ENCODE results near the gene FRS2.
"Not testable (repeated sequence)": the region's sequence is repeated elsewhere in the genome, so short reads cannot be mapped to it uniquely, and the experiment has no call there.

Gene FRS2

GRCh38 chr12:69585189-69586062 is 115.2 kb downstream of the FRS2 start, which contains the start of gene CCT2:
Gene CCT2 (plus strand): TSS chr12:69585459. CDS start chr12:69585522, 63 bp downstream.
- DNase-seq (ENCODE audit: low read depth): peak; percentile 94

- DNase-seq (ENCODE audit: low read depth): no peak
These were observed 118.3 kb downstream of the FRS2 start for GRCh38 chr12:69588527-69588926.

GRCh38 chr12:69589082-69589481 is 118.9 kb downstream of the FRS2 start:
- DNase-seq (ENCODE audit: low read depth): no peak

- DNase-seq (ENCODE audit: low read depth): no peak
These were observed 125.5 kb downstream of the FRS2 start for GRCh38 chr12:69595689-69596088.

- no peak for DNase-seq (ENCODE audit: low read depth)
These were observed 128.1 kb downstream of the FRS2 start for GRCh38 chr12:69598174-69598753.

GRCh38 chr12:69600804-69601203 is 130.6 kb downstream of the FRS2 start:
- no peak for DNase-seq (ENCODE audit: low read depth)

GRCh38 chr12:69601962-69602685 is 131.9 kb downstream of the FRS2 start:
- DNase-seq (ENCODE audit: low read depth): no peak

GRCh38 chr12:69602954-69603353 is 132.8 kb downstream of the FRS2 start:
- no peak for DNase-seq (ENCODE audit: low read depth)

GRCh38 chr12:69603556-69603955 is 133.4 kb downstream of the FRS2 start:
- DNase-seq (ENCODE audit: low read depth): not testable (repeated sequence)

- DNase-seq (ENCODE audit: low read depth): not testable (repeated sequence)
These were observed 134.1 kb downstream of the FRS2 start for GRCh38 chr12:69604275-69604674.

GRCh38 chr12:69608114-69608513 is 137.9 kb downstream of the FRS2 start:
- DNase-seq (ENCODE audit: low read depth): no peak

GRCh38 chr12:69610126-69610525 is 139.9 kb downstream of the FRS2 start:
- DNase-seq (ENCODE audit: low read depth): no peak

- no peak for DNase-seq (ENCODE audit: low read depth)
These were observed 140.5 kb downstream of the FRS2 start, which contains the start of gene LRRC10 for GRCh38 chr12:69610729-69611128. Gene LRRC10 (minus strand): TSS chr12:69610907. CDS start chr12:69610838, 69 bp downstream.

- DNase-seq (ENCODE audit: low read depth): no peak
These were observed 143.2 kb downstream of the FRS2 start for GRCh38 chr12:69613351-69613750.

GRCh38 chr12:69616025-69616424 is 145.8 kb downstream of the FRS2 start:
- DNase-seq (ENCODE audit: low read depth): no peak

GRCh38 chr12:69619050-69619449 is 148.9 kb downstream of the FRS2 start:
- DNase-seq (ENCODE audit: low read depth): no peak

- no peak for DNase-seq (ENCODE audit: low read depth)
These were observed 149.9 kb downstream of the FRS2 start for GRCh38 chr12:69620077-69620476.

- DNase-seq (ENCODE audit: low read depth): no peak
These were observed 150.7 kb downstream of the FRS2 start for GRCh38 chr12:69620921-69621320.

- no peak for DNase-seq (ENCODE audit: low read depth)
These were observed 151.4 kb downstream of the FRS2 start for GRCh38 chr12:69621551-69621950.

GRCh38 chr12:69623970-69624369 is 153.8 kb downstream of the FRS2 start:
- DNase-seq (ENCODE audit: low read depth): no peak

- no peak for DNase-seq (ENCODE audit: low read depth)
These were observed 157.3 kb downstream of the FRS2 start for GRCh38 chr12:69627501-69627900.

Data from activated T-helper 1 cell treated with Interleukin-2 at 50 U/mL for 16 hours (primary cell).